AML-193 (cell line): ENCODE results near the gene ATG4D.

Source experiments
- DNase-seq, 2 experiments: peaks; one replicate each; lab custom pipeline; 2025; lab: John Stamatoyannopoulos, UW

ATG4D gene

DNA sequence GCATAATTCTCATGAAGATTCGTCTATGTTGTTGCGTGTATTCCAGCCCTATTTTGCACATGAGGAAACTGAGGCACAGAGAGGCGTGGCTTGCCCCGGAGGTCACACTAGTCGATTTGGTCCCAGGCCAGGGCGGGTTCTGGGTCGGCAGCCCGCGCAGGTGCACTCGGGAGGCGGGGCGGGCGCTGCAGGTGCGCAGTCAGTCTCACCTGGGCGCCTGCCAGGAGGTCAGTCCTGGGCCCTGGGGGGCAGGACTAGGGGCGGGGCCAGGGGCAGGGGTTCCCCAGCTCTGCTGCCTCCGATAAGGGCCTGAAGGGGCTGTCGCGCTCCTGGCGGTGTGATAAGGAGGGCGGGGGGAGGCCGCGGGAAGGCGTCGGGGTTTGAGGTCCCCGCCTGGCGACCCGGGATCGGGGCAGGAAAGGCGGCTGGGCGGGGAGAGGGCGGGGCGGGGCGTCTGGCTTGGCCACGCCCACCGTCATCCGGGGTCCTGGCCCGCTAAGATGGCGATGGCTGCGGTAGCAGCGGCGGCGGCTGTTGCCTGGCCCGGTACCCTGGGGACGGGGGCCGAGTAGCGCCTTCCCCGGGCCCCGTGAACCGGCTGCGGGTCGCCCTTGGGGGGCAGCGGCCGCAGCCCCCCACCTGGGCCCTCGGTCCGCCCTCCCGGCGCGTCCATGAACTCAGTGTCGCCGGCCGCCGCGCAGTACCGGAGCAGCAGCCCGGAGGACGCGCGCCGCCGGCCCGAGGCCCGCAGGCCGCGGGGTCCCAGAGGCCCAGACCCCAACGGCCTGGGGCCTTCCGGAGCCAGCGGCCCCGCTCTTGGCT is at the start of gene ATG4D:
Gene ATG4D, plus strand, starts transcription at position 485 of the 822 bp plus-strand sequence. Its CDS starts 187 bp downstream, at position 672.
- DNase-seq, result peak; percentile 43 to 53

- DNase-seq, result no peak
Observed at GRCh38 chr19:10497371-10497770, 46.3 kb upstream of the ATG4D start.

DNA sequence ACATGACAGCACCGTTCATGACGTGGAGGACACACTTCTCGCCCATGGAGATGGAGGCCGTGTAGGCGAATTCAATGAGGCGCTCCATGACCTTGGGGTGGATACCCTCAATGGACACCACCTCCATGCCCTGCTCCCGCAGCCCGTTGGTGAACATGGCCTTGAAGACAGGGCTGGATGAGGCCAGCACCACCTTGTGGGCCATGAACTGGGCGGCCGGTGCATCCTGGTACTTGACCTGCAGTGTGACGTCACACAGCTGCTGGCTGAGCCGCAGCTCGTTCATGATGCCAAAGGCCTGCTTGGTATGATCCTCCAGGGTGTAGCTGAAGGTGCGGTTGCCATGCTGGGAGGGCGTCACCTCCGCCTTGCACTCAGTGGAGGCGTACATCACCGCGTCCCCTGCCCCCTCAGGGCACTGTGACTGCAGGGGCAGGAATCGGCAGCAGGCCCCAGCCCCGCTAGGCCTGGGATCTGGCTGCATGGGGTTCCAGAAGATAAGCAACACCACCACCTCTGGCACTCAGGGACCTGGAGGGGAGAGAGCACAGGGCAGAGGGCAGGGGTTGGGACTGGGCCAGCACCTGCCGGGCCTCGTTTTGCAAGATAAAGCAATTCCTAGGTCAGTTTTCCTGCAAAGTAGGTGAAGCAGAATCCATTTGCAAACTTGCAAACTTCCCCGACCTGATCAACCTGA is 44.0 kb upstream of the ATG4D start:
- DNase-seq, result no peak

GRCh38 chr19:10500247-10500592 is 43.5 kb upstream of the ATG4D start:
- DNase-seq, result no peak

DNA sequence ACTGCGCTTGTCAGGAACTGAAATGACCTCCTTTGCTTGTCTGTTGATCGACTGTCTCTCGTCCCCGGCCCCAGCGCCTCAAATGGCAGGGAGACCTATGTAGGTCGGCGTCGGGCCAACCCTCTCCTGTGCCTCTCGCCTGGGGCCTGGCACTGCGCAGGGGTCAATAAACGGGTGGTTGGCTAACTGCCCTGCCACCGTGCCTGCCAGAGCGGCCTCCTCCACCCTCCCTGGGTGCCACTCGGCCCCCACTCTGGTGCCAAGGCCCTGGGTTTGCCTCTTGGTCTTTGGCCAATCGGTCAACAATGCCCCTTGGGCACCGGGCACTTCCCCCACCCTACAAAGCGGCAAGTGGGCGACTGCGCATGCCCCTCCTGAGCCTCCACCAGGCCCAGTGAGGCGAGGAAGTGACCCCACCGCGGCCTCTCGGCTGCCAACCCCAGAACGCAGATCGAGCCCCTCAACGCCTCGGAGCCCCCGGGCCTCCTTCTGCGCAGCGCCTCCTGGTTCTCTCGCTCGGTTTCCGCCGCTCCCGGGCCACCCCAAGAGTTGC is 41.7 kb upstream of the ATG4D start:
- peak; percentile 52 to 57 for DNase-seq

DNA sequence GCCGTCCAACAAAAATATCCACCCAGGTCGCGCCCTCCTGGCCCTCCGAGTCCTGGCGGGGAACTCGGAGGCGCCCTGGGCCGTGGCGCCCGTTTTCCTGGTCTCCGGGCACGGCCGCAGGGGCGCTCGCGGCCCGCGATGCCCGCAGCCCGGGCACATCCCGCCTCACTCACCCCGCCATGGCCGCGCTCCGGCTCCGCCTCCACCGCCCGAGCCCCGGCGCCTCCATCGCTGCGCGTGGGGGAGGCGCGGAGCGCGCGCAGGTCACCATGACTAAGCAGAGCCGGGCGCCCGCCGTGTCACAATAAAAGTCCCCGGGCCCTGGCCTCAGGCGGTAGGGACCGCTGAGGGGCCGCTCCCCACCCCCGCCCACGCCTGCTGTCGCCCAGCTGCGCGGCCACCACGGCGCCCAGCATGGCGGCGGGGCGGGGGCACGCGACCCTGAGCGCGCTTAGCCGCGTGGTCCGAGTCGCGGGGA is 41.1 kb upstream of the ATG4D start:
- peak; percentile 75 to 86 for DNase-seq

- DNase-seq, result peak in 1 of 2 experiments; percentile 19
Observed at GRCh38 chr19:10503002-10503789, 40.5 kb upstream of the ATG4D start, which contains the start of gene KEAP1. KEAP1 (minus strand) TSS chr19:10503356; CDS start chr19:10500033, 3,323 bp downstream.

DNA sequence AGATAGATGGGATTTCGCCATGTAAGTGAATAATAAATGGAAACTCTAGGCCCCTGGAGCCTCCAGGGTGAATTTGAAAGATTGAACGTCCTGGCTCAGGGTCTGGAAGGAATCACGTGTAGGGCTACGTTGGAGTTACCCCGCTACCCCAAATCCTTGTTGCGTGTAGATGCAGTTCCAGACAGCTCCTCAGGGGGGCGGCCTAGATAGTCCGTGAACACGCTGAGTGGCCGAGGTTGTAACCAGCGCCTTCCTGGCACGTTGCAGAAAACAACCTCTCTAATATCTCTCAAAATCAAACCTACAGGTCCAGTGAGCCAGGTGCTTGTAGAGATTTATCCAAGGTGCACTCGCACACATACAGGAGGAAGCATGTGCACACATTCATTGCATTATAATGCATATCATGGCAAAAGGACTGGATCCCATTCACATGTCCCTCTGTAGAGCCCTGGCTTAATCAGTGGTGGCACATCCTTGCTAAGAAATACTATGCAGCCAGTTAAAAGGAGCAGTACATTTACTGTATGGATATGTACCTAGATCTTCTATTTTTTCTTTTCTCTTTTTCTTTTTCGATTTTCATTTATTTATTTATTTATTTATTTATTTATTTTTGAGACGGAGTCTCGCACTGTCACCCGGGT is 38.0 kb upstream of the ATG4D start:
- DNase-seq, result peak; percentile 68 to 81

- no peak for DNase-seq
Observed at GRCh38 chr19:10508036-10508435, 35.7 kb upstream of the ATG4D start.

DNA sequence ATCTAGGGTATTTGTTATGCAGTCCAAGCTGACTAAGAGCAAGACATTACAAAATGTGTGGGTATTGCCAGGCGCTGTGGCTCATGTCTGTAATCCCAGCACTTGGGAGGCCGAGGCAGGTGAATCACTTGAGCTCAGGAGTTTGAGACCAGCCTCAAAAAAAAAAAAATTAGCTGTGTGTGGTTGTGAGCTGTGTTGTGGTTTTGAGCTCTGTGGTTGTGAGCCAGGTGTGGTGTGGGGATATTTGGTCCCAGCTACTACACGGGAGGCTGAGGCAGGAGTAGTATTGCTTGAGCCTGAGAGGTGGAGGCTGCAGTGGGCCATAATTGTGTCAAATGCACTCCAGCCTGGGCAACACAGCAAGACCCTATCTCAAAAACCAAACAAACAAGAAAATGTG is 35.0 kb upstream of the ATG4D start:
- no peak for DNase-seq

GRCh38 chr19:10510301-10510802 is 33.4 kb upstream of the ATG4D start:
- DNase-seq, result no peak

GRCh38 chr19:10513223-10513622 is 30.5 kb upstream of the ATG4D start:
- no peak for DNase-seq

DNA sequence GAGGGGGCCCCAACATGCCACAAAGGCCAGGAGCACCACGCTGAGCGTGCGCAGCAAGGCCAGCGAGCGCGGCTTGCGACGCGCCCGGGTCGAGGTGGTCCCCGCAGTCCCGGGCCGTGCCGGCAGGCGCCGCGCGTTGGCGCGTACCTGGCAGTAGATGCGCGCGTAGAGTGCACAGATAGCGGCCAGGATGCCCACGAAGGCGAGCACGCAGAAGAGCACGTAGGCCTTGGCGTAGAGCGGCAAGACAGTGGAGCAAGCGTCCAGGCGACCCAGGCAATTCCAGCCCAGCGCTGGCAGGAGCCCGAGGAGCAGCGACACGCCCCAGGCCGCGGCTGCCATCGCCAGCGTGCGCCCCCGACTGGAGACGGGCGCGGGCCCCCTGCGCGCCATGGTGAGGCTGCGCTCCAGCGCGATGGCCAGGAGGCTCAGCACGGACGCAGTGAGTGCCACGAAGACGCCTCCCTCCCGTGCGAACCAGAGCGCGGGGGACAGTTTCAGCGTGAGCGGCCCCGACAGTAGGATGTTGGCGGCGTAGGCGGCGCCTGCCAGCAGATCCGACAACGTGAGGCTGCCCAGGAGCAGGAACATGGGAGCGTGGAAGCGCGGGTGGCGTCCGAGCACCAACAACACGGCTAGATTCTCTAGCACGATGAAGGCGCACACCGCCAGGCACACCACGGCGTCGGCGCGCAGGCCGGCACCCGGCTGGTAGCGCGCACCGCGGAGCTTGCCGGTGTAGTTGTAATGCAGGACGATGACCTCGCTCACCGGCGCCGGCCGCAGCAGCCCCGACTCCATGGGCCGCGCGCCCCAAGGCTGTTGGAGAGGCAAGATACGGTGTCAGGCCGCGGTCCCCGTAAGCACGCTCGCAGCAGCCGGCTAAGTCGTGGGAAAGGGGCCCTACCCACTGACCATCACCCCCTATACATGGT is 29.2 kb upstream of the ATG4D start:
- no peak for DNase-seq

DNA sequence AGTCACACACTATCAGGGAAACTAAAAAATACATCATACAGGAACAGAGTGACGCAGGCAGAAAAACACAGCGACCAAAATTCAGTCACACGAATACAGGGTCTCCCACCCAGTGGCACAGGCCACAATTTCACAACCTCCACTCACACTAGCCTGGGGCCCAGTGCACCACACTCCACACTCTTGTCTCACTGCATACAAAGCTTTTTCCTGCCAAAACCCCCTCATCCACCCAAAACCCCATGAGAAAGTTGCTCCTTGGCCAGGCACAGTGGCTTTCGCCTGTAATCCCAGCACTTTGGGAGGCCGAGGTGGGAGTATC is 27.7 kb upstream of the ATG4D start:
- no peak for DNase-seq

DNA sequence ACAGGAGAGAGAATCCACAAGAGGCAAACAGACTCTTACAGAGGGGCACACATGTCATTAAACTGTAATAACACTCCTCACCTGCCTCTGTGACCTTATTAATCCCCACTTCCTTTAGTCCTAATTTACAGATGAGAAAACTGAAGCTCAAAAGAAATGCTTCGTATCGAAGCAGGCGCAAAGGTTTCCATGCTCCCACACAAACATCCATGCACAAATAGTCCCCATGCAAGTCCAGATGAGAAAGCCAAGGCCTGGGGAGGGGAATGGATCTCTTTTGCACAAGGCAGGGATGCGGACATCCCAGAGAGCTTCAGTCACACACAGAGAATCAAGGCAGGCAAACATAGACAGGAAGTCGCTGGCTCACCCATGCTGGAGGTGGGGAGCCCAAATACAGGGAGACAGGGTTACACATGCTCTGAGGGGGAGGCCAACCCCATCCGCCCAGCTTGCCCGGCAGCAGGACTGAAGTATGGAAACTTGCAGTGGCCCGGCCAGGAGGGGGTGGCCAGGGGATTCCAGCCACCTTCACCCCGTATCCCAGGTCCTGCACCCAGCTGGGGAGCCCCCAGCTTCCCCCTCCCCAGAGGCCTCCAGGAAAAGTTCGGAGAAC is 26.9 kb upstream of the ATG4D start:
- DNase-seq, result no peak

DNA sequence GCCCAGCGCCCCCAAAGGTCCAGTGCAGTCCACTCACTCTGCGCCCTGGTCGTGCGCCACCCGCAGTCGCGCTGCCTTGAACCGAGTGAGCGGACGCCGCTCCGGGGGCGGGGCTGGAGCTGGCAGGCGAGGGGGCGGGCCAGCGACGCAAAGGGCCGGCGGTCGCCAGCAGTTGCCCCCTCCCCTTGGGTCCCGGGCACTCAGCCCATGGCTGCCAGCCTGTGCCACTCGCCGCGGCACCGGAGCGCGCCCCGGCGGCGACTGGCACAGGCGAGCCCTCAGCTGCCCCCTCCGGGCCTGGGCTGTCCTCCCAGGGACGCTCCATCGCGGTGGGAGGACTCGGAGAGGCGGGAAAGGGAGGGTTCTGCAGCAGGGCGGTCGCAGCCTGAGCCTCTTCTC is 26.3 kb upstream of the ATG4D start, which contains the start of gene S1PR5:
Gene S1PR5, minus strand, starts transcription at position 87 of the 399 bp plus-strand sequence. CDS start 2,436 bp downstream, outside the sequence.
- no peak for DNase-seq

DNA sequence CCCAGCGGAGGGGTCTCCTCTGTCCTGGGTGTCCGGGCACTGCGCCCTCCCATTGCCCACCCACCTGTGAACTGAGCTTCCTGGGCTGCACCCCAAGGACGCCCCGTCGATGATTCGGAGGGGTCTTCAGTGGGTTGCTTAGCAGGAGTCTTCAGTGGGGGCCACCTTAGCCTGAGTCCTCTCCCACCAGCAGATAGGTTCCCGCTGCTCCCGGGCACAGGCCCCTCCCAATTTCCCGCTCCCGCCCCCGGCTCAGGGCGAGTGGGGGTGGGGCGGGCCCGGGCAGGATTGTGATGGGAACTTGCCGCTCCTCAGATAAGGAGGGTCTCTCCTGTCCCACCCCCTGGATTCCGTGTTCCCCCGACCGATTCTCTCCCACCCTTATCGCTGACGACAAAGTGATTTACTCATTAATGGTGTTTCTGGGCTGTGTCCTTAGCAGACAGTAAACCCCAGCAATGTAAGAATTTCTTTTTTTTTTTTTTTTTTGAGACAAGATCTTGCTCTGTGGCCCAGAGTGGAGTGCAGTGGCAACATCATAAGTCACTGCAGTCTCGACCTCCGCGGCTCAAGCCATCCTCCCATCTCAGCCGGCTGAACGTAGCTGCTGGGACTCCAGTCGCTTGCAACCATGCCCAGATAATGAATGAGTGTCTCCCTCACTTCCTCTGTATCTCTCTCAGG is 25.8 kb upstream of the ATG4D start:
- no peak for DNase-seq

- no peak for DNase-seq
Observed at GRCh38 chr19:10518444-10519361, 25.0 kb upstream of the ATG4D start.
